GM18507 (cell line): ENCODE data around the gene MIF4GD.
"Not testable (repeated sequence)": the region's sequence is repeated elsewhere in the genome, so short reads cannot be mapped to it uniquely, and the experiment has no call there.

ENCODE experiments used
- DNase-seq: peaks from one replicate; pipeline ENCODE4 v3.0.0; 2011; ENCODE audit warnings: low read depth; ENCODE audit not compliant: insufficient read length; ENCODE audit errors: extremely low spot score
- FAIRE-seq: peaks from 2 replicates; lab custom pipeline; 2011; peaks lifted over from hg19 to GRCh38; lab: Jason Lieb, UNC

The MIF4GD gene

GRCh38 chr17:75289115-75289831 is 18.2 kb upstream of the MIF4GD start, which contains the start of gene SLC25A19:
Gene SLC25A19, minus strand, starts transcription at chr17:75289433. Its CDS starts 2,669 bp downstream, at chr17:75286764.
- DNase-seq (peak; percentile 93), FAIRE-seq (peak; percentile 98)

- FAIRE-seq (no peak), DNase-seq (no peak)
These were observed 17.7 kb upstream of the MIF4GD start for GRCh38 chr17:75288770-75289114.

- FAIRE-seq (no peak), DNase-seq (no peak)
These were observed 17.3 kb upstream of the MIF4GD start for GRCh38 chr17:75288359-75288758.

GRCh38 chr17:75287221-75287620 is 16.2 kb upstream of the MIF4GD start:
- no peak for FAIRE-seq
- no peak for DNase-seq

GRCh38 chr17:75285123-75285522 is 14.1 kb upstream of the MIF4GD start:
- no peak for DNase-seq
- no peak for FAIRE-seq

- not testable (repeated sequence) for FAIRE-seq, DNase-seq
These were observed 9.2 kb upstream of the MIF4GD start for GRCh38 chr17:75280189-75280588.

GRCh38 chr17:75277664-75278071 is 6.6 kb upstream of the MIF4GD start:
- FAIRE-seq (no peak), DNase-seq (no peak)

GRCh38 chr17:75273977-75274708 is 3.1 kb upstream of the MIF4GD start:
- no peak for DNase-seq
- no peak for FAIRE-seq

GRCh38 chr17:75272848-75273184 is 1.8 kb upstream of the MIF4GD start:
- FAIRE-seq, result no peak
- DNase-seq, result no peak

- FAIRE-seq (no peak), DNase-seq (no peak)
These were observed 1.2 kb upstream of the MIF4GD start for GRCh38 chr17:75271955-75272847.

- DNase-seq (peak; percentile 91), FAIRE-seq (peak; percentile 78)
These were observed 363 bp upstream of the MIF4GD start for GRCh38 chr17:75271233-75271954.

- peak; percentile 47 for DNase-seq
- peak; percentile 63 for FAIRE-seq
These were observed 639 bp downstream of the MIF4GD start for GRCh38 chr17:75270218-75270965.

GRCh38 chr17:75269844-75270217 is 1.2 kb downstream of the MIF4GD start:
- FAIRE-seq, result no peak
- DNase-seq, result no peak

- DNase-seq (no peak), FAIRE-seq (no peak)
These were observed 3.4 kb downstream of the MIF4GD start for GRCh38 chr17:75267411-75268232.

GRCh38 chr17:75267153-75267410 is 3.9 kb downstream of the MIF4GD start:
- no peak for DNase-seq
- no peak for FAIRE-seq

GRCh38 chr17:75266316-75267152 is 4.5 kb downstream of the MIF4GD start:
- DNase-seq (no peak), FAIRE-seq (no peak)

GRCh38 chr17:75265614-75266315 is 5.3 kb downstream of the MIF4GD start:
- no peak for DNase-seq
- no peak for FAIRE-seq
